Measurements from ENCODE around the gene PAQR5. TPM values are rescaled to one million over a fixed set of nuclear protein-coding genes. Genes with fewer than 3 reads are reported as not detected.

PAQR5 gene
- total RNA-seq, 1 donor from 2014 or later = 7.2 TPM

DNA sequence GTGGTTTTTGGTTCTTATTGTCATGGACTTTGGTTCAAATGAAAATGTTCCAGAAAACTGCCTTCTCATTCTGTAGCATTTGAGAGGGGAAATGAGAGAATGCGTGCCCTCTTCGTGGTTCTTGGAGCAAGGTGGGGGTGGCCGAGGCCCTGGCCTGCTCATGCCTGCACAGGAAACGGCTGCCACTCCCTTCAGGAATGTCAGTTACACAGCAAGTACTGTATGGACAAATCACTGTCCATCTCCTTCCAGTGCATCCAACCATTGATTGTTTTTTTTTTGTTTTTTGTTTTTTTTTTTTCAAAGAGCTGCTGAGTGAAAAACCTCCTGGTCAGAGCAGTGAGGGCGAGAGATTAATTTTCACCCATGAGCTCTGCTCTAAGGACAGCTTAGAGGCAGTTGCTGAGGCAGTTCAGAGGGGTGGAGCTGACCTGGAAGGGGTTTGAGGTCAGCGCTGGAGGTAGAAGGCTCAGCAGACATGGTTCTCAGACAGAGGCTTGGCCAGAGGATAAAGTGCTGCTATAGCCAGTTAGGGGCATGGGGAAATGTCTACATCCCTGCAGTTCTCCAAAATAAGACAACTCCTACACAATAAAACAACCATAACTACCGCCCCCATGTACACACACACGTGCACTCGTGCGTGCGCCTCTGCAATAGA, 95.2 kb downstream of the PAQR5 start:
- no peak for DNase-seq

DNA sequence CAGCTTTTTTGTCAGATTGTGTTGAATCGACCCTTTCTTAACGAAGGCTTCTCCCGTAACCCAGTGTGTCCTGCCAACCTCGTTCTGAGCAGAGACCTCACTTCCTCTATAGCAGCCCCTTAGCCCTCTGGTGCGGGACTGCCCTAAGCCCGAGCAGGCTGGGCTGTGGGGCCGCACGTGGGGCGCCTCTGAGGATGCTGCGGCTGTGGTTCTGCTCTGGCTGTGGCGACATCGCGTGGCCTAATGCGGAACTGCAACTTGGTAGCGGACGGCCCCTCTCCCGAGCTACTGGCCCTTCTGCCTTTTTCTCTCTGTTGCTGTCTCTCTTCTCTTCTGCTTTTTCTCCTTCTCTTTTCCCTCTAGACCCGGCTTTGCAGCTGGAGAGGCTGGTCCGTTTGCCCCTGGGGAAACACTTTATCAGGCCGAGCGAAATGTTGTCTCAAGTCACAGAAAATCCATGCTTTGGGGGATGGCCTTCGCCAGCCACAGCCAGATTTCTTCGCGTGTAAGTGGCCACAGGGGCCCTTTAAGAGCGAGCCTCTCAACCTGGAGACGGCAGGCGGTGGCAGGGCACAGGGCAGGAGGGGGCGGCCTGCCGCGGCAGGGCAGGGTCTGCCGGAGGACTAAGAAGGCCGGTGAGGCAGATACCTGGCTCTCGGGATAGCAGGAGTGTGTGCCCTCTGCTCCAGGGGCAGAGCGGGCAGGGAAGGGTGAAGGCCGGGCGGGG, 96.0 kb downstream of the PAQR5 start:
- peak; percentile 57 for DNase-seq

DNA sequence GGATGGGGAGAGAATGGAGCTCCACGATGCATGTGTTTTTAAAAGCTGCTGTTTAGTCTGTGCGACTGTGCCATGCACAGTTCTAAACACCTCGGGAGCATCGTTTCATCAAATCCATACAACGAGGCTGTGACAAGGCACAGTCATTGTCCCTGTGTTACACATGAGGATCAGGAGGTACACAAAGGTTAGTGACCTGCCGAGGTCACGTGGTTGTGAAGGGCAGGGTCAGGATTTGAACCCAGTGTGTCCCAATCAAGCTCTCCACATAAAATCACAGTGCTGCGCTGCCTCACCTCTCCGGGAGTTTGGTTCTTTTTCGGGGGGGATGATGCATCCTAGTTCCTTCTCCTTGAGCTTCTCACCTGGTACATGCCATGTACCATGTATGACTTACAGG, 96.7 kb downstream of the PAQR5 start:
- DNase-seq = no peak

DNA sequence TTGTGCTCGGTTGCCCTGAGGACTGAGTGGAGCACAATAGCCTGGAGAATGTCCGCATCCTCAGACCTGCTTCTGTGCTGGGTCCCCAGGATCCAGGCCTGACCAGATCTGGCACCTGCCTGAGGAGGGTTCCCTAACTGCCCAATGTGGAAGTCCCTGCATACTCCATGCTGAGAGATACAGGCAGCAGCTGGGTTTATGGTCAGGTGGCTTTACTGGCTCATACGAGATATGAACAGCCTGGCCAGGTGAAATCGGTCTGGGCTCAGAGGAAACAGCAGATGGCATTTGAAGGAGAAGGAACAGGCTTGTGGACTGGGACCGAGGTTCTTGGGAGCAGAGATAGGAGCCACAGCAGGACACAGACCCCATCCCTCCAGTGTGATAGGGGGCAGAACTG, 97.3 kb downstream of the PAQR5 start:
- DNase-seq = no peak

DNA sequence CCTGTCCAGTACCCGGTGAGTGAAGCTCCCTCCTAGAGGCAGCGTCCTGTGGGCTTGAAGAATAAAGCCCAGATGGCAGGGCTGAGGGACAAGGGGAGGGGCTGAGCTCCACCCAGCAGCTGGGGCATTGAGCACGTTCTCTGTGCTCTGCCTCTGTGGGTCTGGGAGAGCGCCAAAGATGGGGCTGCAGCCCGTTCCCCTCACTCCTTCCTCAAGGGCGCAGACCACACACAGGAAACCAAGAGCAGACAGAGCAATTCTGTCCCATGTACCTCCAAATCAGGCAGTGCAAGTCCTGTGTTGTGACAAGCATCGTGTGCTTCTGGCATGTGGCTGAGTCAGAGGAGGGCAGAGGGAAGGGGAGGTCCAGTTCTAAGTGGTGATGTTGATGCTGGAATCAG, 99.8 kb downstream of the PAQR5 start:
- no peak for DNase-seq

DNA sequence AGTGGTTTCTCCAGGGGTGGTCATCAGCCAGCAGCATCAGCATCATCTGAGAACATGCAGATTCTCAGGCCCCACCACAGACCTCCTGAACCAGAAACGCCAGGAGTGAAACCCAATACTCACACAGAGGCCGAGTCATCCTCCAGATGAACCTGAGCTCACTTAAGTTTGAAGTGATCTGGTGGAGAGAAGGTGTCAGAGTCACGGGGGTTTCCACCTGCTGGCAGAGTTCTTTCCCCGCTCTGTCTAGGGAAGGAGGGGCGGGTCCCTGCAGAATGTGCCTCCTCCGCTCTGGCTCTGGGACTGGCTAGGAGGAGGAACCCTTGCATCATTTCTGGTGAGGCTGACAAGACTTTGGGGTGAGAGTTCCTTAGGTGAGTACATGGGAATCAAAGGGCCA, 102.1 kb downstream of the PAQR5 start:
- DNase-seq = no peak

DNA sequence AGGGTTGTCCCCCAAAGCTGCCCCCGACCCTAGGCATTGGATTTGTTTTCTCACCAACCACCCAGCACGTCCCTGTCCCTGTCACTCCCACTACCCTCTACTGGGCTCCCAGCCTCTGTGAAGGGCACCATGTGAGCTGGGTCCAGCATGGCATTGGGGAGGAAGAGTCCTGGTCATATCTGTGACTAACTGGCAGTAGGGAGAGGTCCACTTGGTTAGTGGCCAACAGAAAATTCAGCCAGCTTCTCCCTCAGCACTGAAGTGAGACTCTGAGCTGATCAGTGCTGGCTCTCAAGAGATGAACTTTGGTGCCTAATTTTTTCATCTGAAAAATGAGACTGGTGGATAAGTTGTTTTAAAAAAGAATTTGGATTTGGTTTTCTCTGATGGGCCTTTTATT, 104.1 kb downstream of the PAQR5 start:
- DNase-seq = no peak

DNA sequence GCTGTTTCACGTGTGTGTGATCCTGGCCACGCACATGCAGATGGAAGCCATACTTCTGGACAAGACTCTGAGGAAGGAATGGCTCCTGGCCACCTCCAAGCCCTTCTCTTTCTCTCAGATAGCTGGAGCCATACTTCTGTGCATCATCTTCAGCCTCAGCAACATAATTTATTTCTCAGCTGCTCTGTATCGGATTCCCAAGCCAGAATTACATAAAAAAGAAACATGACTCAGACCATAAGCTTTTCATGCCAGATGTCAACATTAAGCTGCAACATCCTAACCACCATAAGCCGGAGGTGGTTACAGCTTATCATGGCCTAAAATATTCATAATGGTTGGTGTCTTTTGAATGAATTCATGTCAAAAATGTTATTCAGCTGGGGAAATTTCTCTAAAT, 104.9 kb downstream of the PAQR5 start:
- peak; percentile 45 for DNase-seq

DNA sequence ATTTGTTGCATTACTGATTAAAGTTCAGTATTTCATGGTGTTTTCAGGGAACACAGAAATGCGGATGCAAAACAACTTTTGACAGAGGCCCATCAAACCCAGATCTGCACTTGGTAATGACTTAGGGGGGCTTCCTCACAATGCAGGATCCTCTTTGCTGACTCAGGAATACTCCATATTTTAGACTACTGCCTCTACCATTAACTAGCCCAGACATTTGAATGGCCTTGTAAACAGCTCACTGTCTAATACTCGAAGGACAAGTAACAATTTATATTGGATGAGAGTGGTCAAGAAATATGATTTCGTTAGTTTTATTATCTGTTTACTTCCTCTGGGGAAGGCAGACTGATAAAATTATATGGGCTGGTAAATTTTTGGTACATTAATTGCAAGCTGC, 106.4 kb downstream of the PAQR5 start:
- DNase-seq = no peak

DNA sequence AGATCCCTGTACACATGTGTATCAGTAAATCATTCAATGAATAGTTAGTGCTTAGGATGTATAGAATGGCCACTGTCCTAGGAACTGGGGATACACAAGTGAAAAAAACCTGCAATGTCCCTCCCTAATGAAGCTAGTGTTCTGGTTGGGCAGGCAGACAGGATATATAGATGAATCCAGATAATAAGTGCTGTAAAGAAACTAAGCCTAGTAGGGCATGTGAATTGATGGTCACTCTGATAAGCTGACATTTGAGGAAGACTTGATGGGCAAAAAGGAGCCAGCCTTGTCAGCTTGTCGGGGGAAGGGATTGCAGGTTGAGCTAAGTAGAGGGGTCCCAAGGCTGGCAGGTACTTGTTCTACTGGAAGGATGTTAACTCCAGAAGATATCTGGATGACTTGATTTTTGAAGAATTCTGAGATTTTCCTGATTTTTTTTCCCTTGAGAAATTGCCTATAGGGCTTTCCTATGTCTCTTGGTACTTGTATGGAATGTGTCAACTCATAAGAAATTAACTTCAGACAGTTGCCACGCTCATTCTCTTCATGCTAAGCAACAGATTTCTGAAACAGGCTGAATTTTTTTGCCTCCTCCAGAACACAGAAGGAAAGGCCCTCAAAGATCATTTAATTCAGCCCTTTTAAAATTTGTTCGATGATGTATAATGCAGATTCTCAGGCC, 109.1 kb downstream of the PAQR5 start:
- DNase-seq = no peak

DNA sequence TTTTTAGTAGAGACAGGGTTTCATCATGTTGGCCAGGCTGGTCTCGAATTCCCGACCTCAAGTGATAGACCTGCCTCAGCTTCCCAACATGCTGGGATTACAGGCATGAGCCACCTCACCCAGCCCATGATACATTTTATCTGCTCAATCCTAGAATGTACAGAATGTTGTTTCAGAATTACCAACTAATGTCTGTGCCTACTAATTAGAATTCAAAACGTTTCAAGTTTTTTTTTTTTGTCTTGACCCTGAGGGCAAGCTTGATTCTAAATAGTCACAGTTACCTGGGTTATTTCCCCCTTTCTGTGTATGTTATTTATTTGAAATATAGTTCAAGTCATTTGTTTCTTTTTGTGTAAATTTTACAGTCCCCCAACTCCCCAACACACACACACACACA, 110.1 kb downstream of the PAQR5 start:
- no peak for DNase-seq

DNA sequence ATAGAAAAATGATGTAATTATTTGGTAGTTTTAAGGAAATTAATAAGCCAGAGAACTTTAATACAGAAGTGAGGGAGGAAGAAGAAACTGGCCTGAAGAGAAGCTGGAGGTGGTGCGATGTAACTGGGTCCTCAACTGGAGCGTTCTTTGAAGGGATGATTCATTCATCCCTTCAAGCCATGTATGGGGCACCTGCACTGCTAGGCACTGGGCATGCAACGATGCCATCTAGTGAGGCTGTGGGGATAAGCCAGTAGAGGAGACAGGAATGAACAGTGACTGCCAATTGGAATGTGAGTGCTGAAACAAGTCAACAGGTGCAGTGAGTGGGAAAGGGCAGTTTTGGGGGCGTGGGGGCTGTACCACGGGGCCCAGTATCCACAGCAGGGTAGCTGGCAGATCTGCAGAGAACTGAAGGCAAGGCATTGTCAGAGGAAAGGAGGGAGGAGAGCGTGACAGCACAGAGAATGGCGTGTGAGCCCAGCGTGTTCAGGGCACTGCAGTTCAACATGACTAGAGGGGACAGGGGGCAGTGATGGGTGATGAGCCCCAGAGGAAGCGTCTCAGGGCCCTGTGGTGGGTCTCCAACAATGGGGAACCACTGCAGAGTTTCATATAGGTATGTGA, 111.6 kb downstream of the PAQR5 start:
- no peak for DNase-seq

DNA sequence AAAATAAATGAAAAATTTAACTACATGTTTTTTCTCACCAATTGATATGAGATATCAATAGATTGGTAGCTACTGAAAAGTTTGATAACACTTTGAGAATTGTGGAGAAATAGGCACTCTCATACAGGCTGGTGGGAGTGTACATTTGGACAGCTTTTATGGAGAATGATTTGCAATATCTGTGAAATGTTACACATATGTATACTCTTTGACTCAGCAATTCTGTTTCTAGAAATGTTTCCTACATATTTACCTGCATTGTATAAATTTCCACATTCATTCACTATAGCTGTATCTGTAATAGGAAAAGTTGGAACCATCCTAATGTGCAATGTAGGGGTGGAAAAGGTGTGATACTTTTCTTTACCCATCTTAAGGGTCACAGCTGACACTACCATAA, 113.6 kb downstream of the PAQR5 start:
- no peak for DNase-seq

DNA sequence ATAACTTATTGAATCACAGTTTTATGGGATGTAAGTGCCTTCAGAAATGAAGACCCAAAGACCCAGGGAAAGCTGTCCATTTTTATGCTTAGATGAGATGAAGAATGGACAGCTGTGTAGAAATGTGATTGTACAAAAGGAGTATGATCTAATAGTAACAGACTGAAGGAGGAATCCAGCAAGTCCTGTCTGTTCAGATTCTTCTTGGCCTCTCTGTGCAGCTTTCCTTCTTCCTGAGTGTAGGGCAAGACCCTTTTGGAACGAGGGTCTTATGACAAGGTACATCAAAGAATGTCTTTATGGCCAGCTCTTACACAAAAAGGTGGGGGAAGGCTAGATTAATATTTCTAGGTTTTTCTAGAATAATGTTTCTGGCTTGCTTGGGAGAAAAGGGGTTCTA, 114.0 kb downstream of the PAQR5 start:
- no peak for DNase-seq

DNA sequence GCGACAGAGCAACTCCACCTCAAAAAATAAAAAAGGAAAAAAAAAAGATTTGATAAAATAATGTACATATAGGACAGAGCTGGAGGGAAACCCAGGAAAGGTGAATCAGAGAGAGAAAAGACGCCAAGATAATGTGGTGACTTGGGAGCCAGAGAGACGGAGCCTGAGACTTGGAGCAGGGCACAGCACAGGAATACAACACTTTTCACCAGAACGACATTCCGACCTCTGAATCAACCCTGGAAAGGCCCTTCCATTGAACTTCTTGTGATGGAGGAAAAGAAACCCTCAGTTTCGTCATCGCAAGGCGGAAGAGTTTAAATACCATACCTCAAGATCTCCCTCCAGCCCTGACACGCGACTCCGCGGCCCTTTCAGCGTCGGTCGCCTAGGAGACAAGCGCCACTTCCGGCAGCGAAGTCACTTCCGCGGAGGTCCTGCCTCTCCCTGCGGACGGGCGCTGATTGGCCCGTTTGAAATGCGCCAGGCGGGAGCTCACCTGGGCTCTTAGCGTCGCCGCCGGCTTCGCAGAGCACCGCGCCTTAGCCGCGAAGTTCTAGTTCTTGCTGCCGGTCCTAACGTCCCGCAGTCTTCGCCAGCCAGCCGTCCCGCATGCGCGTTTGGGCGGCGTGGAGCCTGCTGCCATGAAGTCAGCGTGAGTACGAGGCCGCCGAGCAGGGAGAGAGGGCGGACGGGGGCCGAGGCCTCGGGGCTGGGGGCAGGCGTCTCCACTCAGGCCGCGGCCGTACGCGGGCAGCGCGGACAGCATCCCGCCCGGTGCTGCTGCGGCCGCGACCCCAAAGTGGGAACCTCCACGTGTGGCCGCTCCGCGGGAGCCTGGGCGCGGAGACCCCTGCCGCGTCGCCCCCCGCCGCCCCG, 115.3 kb downstream of the PAQR5 start, which contains the start of gene KIF23:
Gene KIF23, plus strand, starts transcription at position 528 of the 879 bp plus-strand sequence. Its CDS starts 117 bp downstream, at position 645.
- peak; percentile 81 for DNase-seq

DNA sequence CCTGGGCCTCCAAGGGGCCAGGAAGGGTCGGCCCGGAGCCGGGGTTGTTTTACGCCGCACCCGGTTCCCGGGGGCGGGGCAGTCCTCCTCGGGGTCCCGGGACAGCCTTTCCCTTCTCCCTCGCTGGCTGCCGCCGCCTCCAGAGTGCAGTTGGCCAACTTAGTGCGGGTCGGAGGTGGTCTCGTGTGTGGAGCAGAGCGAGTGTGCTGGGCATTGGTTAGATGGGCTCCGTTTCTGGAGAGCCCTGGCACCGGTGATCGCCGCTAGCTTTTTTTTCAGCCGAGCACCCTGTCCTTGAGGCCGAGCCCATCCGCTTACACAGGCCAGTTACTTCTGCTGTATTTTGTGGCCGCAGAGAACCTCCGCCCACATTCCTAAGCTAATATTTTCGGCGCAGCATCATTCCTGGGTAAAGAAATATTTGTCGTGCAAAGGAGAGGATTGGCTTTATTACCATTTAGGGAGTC, 116.0 kb downstream of the PAQR5 start:
- peak; percentile 26 for DNase-seq

DNA sequence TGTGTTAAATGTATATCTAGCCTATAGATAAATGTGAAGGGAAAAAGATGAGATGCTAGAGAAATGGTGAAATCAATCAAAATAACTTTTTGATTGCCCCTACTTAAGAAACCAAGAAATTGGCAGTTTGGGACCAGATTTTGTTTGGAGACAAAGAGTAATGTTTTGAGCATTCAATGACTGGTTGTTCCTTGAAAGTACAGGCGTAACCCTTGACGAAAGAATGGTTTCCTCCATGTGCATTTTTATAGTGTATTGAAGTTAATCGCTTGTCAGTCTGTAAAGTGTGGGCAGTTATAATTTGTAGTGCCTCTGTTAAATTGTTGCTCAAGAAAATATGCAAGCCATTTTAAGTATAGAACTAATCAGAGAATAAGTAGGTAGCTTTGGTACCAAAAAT, 116.7 kb downstream of the PAQR5 start:
- DNase-seq = no peak

DNA sequence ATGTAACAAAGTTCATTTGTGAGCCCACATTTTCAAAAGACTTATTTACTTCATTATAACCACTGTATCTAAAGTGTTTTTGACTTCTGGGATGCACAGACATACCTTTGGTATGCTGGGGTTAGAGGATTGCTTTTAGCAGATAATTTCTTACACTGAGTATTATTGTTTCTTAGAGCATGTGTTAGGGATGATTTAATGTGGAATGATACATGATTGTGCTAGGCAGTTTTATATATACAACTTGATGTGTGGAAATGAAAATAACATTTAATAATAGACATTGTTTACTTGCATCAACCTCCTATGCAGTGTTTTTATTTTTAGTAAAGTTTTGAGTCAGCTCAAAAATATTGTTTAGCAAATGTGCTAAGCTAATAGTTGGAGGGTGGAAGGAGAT, 118.9 kb downstream of the PAQR5 start:
- DNase-seq = no peak

DNA sequence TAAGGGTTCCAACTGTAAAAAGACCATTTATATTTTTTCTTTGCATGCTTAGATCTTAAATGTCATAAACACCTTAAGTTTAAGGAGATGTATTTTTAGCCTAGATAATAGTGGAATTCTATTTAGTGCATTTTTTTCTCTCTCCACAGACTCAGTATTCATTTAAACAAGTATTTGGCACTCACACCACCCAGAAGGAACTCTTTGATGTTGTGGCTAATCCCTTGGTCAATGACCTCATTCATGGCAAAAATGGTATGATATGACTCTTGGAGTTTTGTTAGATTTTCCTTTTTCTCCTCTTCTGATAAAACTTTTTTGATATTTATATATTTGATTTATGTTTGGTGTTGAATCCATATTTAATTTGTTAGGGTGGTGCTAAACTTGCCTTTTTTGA, 122.8 kb downstream of the PAQR5 start:
- DNase-seq = no peak

DNA sequence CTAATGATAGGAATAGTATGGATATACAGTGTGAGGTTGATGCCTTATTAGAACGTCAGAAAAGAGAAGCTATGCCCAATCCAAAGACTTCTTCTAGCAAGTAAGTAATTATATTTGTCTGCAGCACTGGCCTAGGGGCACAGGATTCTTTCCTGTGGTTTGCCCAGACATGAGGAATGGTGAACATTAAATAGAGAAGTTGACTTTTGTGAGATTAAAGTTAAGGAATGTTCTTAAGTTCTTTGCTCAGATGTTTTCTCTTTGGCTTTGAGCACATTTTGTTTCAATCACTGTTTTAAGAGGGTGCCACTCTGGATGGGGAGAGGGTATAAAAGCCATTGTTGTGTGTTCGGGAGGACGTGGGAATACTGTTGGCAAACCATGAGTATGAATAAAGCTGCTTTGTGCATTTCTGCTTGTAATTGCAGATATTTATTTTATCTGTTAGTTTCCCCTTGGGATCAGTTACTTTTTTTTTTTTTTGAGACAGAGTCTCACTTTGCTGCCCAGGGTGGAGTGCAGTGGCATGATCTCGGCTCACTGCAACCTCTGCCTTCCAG, 123.7 kb downstream of the PAQR5 start:
- DNase-seq = no peak

DNA sequence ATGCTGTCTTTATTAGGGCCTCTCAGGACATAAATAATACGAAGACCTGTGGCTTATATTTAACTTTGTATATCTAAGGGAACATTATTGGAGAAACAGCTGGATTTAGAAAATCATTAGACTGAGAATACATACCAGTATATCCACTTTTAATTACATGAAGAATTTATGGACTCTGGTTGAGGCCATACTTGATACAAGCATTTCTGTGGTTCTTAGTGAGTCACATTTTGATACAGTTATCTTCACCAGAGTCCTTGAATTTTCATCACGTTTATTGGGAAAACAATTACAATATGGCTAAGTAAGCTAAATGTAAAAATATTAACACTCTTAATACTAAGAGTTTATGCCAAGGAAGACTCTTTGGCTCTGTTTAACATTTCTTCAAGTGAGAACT, 125.3 kb downstream of the PAQR5 start:
- no peak for DNase-seq
